Activated T-cell treated with anti-CD3 and anti-CD28 coated beads, Interleukin-2, amount 50 U/mL, for 72 hours (primary cell): ENCODE data around the gene MUC20. TPM values are rescaled to one million over a fixed set of nuclear protein-coding genes. Genes with fewer than 3 reads are reported as not detected.
"Not testable (repeated sequence)": the region's sequence is repeated elsewhere in the genome, so short reads cannot be mapped to it uniquely, and the experiment has no call there.

Experiments used
- ATAC-seq, 2 donors: fragments of 150-1000 bp; cut with Tn5 transposase; replicated peaks in 1 of 2; 2 replicates each; pipeline ENCODE4 v1.10.0; 2021; ENCODE audit warnings: moderate library complexity in 2 of 2, mild to moderate bottlenecking in 1 of 2
- DNase-seq, 2 donors: peaks; one replicate each; pipeline ENCODE4 v3.0.0; 2021 to 2022; ENCODE audit warnings: mixed read lengths in 1 of 2
- H3K27ac Mint-ChIP-seq: one replicate; pipeline ENCODE4 v1.8.0; 2022; ENCODE audit warnings: mild to moderate bottlenecking, moderate library complexity, mixed read lengths
- H3K27me3 Mint-ChIP-seq: one replicate; pipeline ENCODE4 v1.8.0; 2022; ENCODE audit warnings: low read depth, mixed read lengths
- H3K36me3 Mint-ChIP-seq, 2 donors: one replicate each; pipeline ENCODE4 v1.8.0; 2022; ENCODE audit warnings: mixed read lengths in 2 of 2, mild to moderate bottlenecking in 1 of 2; ENCODE audit not compliant: insufficient read depth in 2 of 2
- H3K4me1 Mint-ChIP-seq: one replicate; pipeline ENCODE4 v1.8.0; 2022; ENCODE audit warnings: low read depth, mixed read lengths
- H3K4me3 Mint-ChIP-seq, 2 donors: one replicate each; pipeline ENCODE4 v1.8.0; 2022; ENCODE audit warnings: mild to moderate bottlenecking in 2 of 2, mixed read lengths in 2 of 2, moderate library complexity in 2 of 2
- H3K9me3 Mint-ChIP-seq, 2 donors: one replicate each; pipeline ENCODE4 v1.8.0; 2022; ENCODE audit warnings: mixed read lengths in 2 of 2
- total RNA-seq, 2 donors: library from RNA; stranded (reverse); gene quantifications; one replicate each; pipeline ENCODE4 v1.2.3, GENCODE V29; 2022

MUC20 gene
- total RNA-seq, 2 donors from 2014 or later = 3.4 to 7.8 TPM

GRCh38 chr3:195708626-195709481 lies 11.9 kb upstream of the MUC20 start:
- Mint-ChIP-seq H3K4me3 (no peak overlapping the region), H3K4me1 (no peaks in the 10 kb centered on the region), H3K36me3 (peaks cover 0 to 5% of the 10 kb centered on the region in 2 donors), H3K27ac (no peak overlapping the region), H3K27me3 (no peaks in the 10 kb centered on the region), H3K9me3 (no peaks in the 10 kb centered on the region)
- DNase-seq (no peak), ATAC-seq (no peak)

GRCh38 chr3:195709676-195710085 lies 11.1 kb upstream of the MUC20 start:
- DNase-seq = no peak
- peaks cover 0 to 5% of the 10 kb centered on the region in 2 donors for H3K36me3 Mint-ChIP-seq

GRCh38 chr3:195710126-195710905 lies 10.5 kb upstream of the MUC20 start:
- not testable (repeated sequence) for DNase-seq, H3K4me1 Mint-ChIP-seq, H3K9me3 Mint-ChIP-seq, ATAC-seq, H3K27me3 Mint-ChIP-seq, H3K4me3 Mint-ChIP-seq
- Mint-ChIP-seq H3K36me3 (peaks cover 0 to 11% of the 10 kb centered on the region in 2 donors), H3K27ac (peak overlapping the region; percentile 7)

More at GRCh38 chr3:195709676-195710085, 11.1 kb upstream of the MUC20 start:
- no peak for ATAC-seq
- H3K4me3 Mint-ChIP-seq = no peak overlapping the region
- H3K27ac Mint-ChIP-seq = no peak overlapping the region
- no peaks in the 10 kb centered on the region for H3K27me3 Mint-ChIP-seq
- H3K9me3 Mint-ChIP-seq = no peaks in the 10 kb centered on the region
- no peaks in the 10 kb centered on the region for H3K4me1 Mint-ChIP-seq

GRCh38 chr3:195711091-195711812 lies 9.5 kb upstream of the MUC20 start:
- H3K9me3 Mint-ChIP-seq, H3K27me3 Mint-ChIP-seq, H3K27ac Mint-ChIP-seq, H3K4me3 Mint-ChIP-seq, H3K4me1 Mint-ChIP-seq, DNase-seq: not testable (repeated sequence)
- H3K36me3 Mint-ChIP-seq = peaks cover 0 to 11% of the 10 kb centered on the region in 2 donors
- ATAC-seq = peak in 1 of 2 donors; percentile 10

GRCh38 chr3:195711813-195712534 lies 8.8 kb upstream of the MUC20 start:
- DNase-seq (no peak), ATAC-seq (peak in 1 of 2 donors; percentile 15)
- H3K27ac Mint-ChIP-seq = no peak overlapping the region

GRCh38 chr3:195712535-195712910 lies 8.3 kb upstream of the MUC20 start:
- ATAC-seq, H3K4me3 Mint-ChIP-seq, H3K27ac Mint-ChIP-seq, H3K27me3 Mint-ChIP-seq, H3K9me3 Mint-ChIP-seq, DNase-seq: not testable (repeated sequence)
- Mint-ChIP-seq H3K4me1 (peaks cover 18% of the 10 kb centered on the region), H3K36me3 (peaks cover 0 to 11% of the 10 kb centered on the region in 2 donors)

More at GRCh38 chr3:195711813-195712534, 8.8 kb upstream of the MUC20 start:
- H3K4me3 Mint-ChIP-seq = no peak overlapping the region
- H3K27me3 Mint-ChIP-seq = peaks cover under 1% of the 10 kb centered on the region
- H3K36me3 Mint-ChIP-seq = peaks cover 0 to 11% of the 10 kb centered on the region in 2 donors
- peaks cover 14% of the 10 kb centered on the region for H3K4me1 Mint-ChIP-seq
- no peaks in the 10 kb centered on the region for H3K9me3 Mint-ChIP-seq

- not testable (repeated sequence) for H3K9me3 Mint-ChIP-seq, ATAC-seq, DNase-seq, H3K27ac Mint-ChIP-seq, H3K4me3 Mint-ChIP-seq
- peaks cover 11% of the 10 kb centered on the region for H3K27me3 Mint-ChIP-seq
- peaks cover 0 to 11% of the 10 kb centered on the region in 2 donors for H3K36me3 Mint-ChIP-seq
- H3K4me1 Mint-ChIP-seq = peaks cover 18% of the 10 kb centered on the region
These were observed 7.6 kb upstream of the MUC20 start for GRCh38 chr3:195713150-195713549.

GRCh38 chr3:195714380-195715011 lies 6.3 kb upstream of the MUC20 start:
- peaks cover 16% of the 10 kb centered on the region for H3K27me3 Mint-ChIP-seq
- H3K27ac Mint-ChIP-seq = no peak overlapping the region
- no peak overlapping the region for H3K4me3 Mint-ChIP-seq
- no peaks in the 10 kb centered on the region for H3K9me3 Mint-ChIP-seq
- DNase-seq (no peak), ATAC-seq (no peak)
- H3K4me1 Mint-ChIP-seq = peaks cover 18% of the 10 kb centered on the region
- H3K36me3 Mint-ChIP-seq = peaks cover 0 to 10% of the 10 kb centered on the region in 2 donors

GRCh38 chr3:195715134-195715533 lies 5.6 kb upstream of the MUC20 start:
- no peak for ATAC-seq
- Mint-ChIP-seq H3K27me3 (peaks cover 16% of the 10 kb centered on the region), H3K27ac (no peak overlapping the region)

GRCh38 chr3:195715583-195716266 lies 5.1 kb upstream of the MUC20 start:
- peak overlapping the region; percentile 0 for H3K27ac Mint-ChIP-seq
- H3K27me3 Mint-ChIP-seq = peaks cover 16% of the 10 kb centered on the region
- DNase-seq (peak; percentile 58 to 75), ATAC-seq (peak; percentile 86 to 93)
- no peaks in the 10 kb centered on the region for H3K9me3 Mint-ChIP-seq
- H3K4me3 Mint-ChIP-seq = peak overlapping the region in 1 of 2 donors; percentile 32
- peaks cover 20% of the 10 kb centered on the region for H3K4me1 Mint-ChIP-seq
- H3K36me3 Mint-ChIP-seq = peaks cover 0 to 6% of the 10 kb centered on the region in 2 donors

More at GRCh38 chr3:195715134-195715533, 5.6 kb upstream of the MUC20 start:
- peaks cover 0 to 7% of the 10 kb centered on the region in 2 donors for H3K36me3 Mint-ChIP-seq
- no peak overlapping the region for H3K4me3 Mint-ChIP-seq
- DNase-seq = no peak
- H3K4me1 Mint-ChIP-seq = peaks cover 18% of the 10 kb centered on the region
- no peaks in the 10 kb centered on the region for H3K9me3 Mint-ChIP-seq

- Mint-ChIP-seq H3K4me3 (no peak overlapping the region), H3K27ac (no peak overlapping the region), H3K9me3 (no peaks in the 10 kb centered on the region), H3K36me3 (peaks cover 0 to 6% of the 10 kb centered on the region in 2 donors), H3K27me3 (peaks cover 16% of the 10 kb centered on the region), H3K4me1 (peaks cover 25% of the 10 kb centered on the region)
- DNase-seq = no peak
- ATAC-seq = no peak
These were observed 3.4 kb upstream of the MUC20 start for GRCh38 chr3:195717416-195717815.
